Activated CD4-positive, alpha-beta T cell treated with anti-CD3 and anti-CD28 coated beads, Interleukin-10, Interleukin-2, amounts not matched to agents 100 ng/mL and 50 ng/mL, durations not matched to agents 16 hours and 8 hours (primary cell): ENCODE data around the gene DNAJC6.
"Not testable (repeated sequence)": the region's sequence is repeated elsewhere in the genome, so short reads cannot be mapped to it uniquely, and the experiment has no call there.

Source experiments
- DNase-seq: peaks from one replicate; pipeline ENCODE4 v3.0.0-alpha.2; 2020

Gene DNAJC6

GRCh38 chr1:65435987-65436386, 126.6 kb downstream of the DNAJC6 start:
- no peak for DNase-seq

- no peak for DNase-seq
These were observed 128.3 kb downstream of the DNAJC6 start for GRCh38 chr1:65437616-65438015.

GRCh38 chr1:65440322-65440900, 131.1 kb downstream of the DNAJC6 start:
- DNase-seq: no peak

- no peak for DNase-seq
These were observed 131.6 kb downstream of the DNAJC6 start for GRCh38 chr1:65440915-65441314.

GRCh38 chr1:65441464-65441863, 132.1 kb downstream of the DNAJC6 start:
- DNase-seq: no peak

GRCh38 chr1:65442442-65442841, 133.1 kb downstream of the DNAJC6 start:
- no peak for DNase-seq

GRCh38 chr1:65443647-65444046, 134.3 kb downstream of the DNAJC6 start:
- no peak for DNase-seq

- DNase-seq: no peak
These were observed 134.8 kb downstream of the DNAJC6 start for GRCh38 chr1:65444128-65444640.

- no peak for DNase-seq
These were observed 136.5 kb downstream of the DNAJC6 start for GRCh38 chr1:65445837-65446236.

- no peak for DNase-seq
These were observed 140.0 kb downstream of the DNAJC6 start for GRCh38 chr1:65449214-65449823.

- DNase-seq: not testable (repeated sequence)
These were observed 146.3 kb downstream of the DNAJC6 start for GRCh38 chr1:65455678-65456077.

GRCh38 chr1:65456481-65456880, 147.1 kb downstream of the DNAJC6 start:
- no peak for DNase-seq

- peak; percentile 19 for DNase-seq
These were observed 148.5 kb downstream of the DNAJC6 start for GRCh38 chr1:65457868-65458267.

- DNase-seq: no peak
These were observed 149.5 kb downstream of the DNAJC6 start for GRCh38 chr1:65458730-65459396.

GRCh38 chr1:65459397-65459768, 150.0 kb downstream of the DNAJC6 start:
- DNase-seq: peak; percentile 59
